CD4-positive, alpha-beta T cell treated with Interleukin-1 beta for 1 hour (primary cell): ENCODE data around the gene ZNF521.

Source experiments
- DNase-seq, 2 donors: peaks; one replicate each; pipeline ENCODE4 v3.0.0-alpha.2; 2020 to 2022

Gene ZNF521

GRCh38 chr18:25351777-25352628, at the start of gene ZNF521:
ZNF521 (minus strand) TSS chr18:25352166; CDS start chr18:25350946, 1,220 bp downstream.
- DNase-seq: peak; percentile 32 to 60

- DNase-seq: no peak
These were observed 47.6 kb upstream of the ZNF521 start for GRCh38 chr18:25399554-25399953.

- no peak for DNase-seq
These were observed 40.2 kb upstream of the ZNF521 start for GRCh38 chr18:25392192-25392591.

- DNase-seq: no peak
These were observed 21.6 kb upstream of the ZNF521 start for GRCh38 chr18:25373432-25374179.

GRCh38 chr18:25370391-25370790, 18.4 kb upstream of the ZNF521 start:
- DNase-seq: no peak

GRCh38 chr18:25365242-25365641, 13.3 kb upstream of the ZNF521 start:
- no peak for DNase-seq

GRCh38 chr18:25364732-25365131, 12.8 kb upstream of the ZNF521 start:
- DNase-seq: no peak

GRCh38 chr18:25360301-25360899, 8.4 kb upstream of the ZNF521 start:
- DNase-seq: no peak

GRCh38 chr18:25353080-25353479, 1.1 kb upstream of the ZNF521 start:
- no peak for DNase-seq

GRCh38 chr18:25352629-25353005, 651 bp upstream of the ZNF521 start:
- no peak for DNase-seq

GRCh38 chr18:25351280-25351775, 638 bp downstream of the ZNF521 start:
- DNase-seq: no peak

GRCh38 chr18:25350489-25351251, 1.3 kb downstream of the ZNF521 start:
- DNase-seq: peak in 1 of 2 donors; percentile 13

- no peak for DNase-seq
These were observed 2.0 kb downstream of the ZNF521 start for GRCh38 chr18:25349926-25350487.

- no peak for DNase-seq
These were observed 2.6 kb downstream of the ZNF521 start for GRCh38 chr18:25349131-25349925.

- DNase-seq: no peak
These were observed 3.4 kb downstream of the ZNF521 start for GRCh38 chr18:25348386-25349130.

- DNase-seq: no peak
These were observed 5.4 kb downstream of the ZNF521 start for GRCh38 chr18:25346561-25346960.

GRCh38 chr18:25345081-25345866, 6.7 kb downstream of the ZNF521 start:
- DNase-seq: no peak

- DNase-seq: no peak
These were observed 10.1 kb downstream of the ZNF521 start for GRCh38 chr18:25341831-25342230.

GRCh38 chr18:25340762-25341161, 11.2 kb downstream of the ZNF521 start:
- DNase-seq: no peak

- no peak for DNase-seq
These were observed 16.3 kb downstream of the ZNF521 start for GRCh38 chr18:25335676-25336075.
